NCI-H345 treated with DMSO at 0.1 percent for 48 hours (cell line): ENCODE measurements around the gene SGO2.
"Not testable (repeated sequence)": the region's sequence is repeated elsewhere in the genome, so short reads cannot be mapped to it uniquely, and the experiment has no call there.

ENCODE experiments used
- DNase-seq: peaks from one replicate; lab custom pipeline; 2025; ENCODE audit not compliant: unreplicated experiment; lab: John Stamatoyannopoulos, UW

SGO2 gene

DNA sequence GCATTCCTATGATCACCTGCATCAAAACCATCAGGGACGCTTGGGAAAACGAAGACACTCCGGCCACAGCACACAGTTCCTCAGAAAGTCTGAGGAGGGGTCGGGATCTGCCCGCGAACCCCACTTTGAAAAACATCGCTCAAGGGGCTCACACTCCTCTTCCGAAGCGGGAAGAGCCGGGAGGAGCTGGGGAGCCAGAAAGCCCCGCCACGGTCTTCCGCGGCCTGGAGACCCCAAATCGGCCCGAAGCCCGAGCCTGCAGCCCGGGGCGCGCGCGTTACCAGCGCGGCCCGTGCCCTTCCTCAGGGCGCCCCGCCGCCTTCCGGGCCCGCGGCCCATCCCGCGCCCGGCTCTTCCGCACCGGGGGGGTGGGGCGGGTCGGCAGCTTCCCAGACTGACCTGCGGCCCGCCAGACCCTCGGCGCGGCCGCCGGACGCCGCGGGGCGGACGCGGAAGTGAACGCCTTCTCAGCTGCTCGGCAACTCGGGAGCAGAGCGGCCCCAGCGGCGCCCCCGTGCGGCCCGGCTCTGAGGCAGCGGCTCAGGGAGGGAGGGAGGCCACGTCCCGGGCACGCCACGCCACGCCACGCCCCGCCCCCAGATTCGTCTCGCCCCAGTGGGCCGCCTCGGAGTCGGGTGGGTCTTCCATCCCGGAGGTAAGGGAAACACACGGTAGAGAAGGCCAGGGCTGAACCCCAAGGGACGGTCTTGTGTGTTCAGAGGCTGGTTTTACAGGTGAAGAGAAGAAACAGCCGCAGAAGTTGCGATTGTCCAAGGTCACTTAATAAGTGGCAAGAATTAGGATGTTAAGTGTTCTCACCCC lies 16.2 kb upstream of the SGO2 start, which contains the start of gene KCTD18:
Gene KCTD18 (minus strand): TSS at position 457 of the 822 bp plus-strand sequence. CDS start 3,052 bp downstream, outside the sequence.
- DNase-seq: peak; percentile 76

DNA sequence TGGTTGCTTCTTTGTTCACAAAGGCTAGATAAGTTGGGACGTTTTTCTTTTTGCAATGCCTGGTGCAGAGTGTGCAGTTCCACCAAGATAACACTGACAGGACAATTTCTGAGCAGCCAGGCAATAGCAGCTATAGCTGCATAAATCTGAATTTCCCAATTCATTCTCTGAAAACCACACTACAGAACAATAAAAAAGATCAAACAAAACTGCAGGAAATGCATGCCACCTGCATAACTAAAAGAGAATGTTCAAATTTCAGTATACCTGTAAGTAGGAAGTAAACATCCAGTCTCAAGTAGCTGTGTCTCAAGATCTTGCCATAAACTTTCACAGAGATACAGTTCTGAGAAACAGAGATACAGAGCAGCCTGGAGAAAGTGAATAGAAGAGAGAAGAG lies 10.9 kb upstream of the SGO2 start:
- DNase-seq: no peak

DNA sequence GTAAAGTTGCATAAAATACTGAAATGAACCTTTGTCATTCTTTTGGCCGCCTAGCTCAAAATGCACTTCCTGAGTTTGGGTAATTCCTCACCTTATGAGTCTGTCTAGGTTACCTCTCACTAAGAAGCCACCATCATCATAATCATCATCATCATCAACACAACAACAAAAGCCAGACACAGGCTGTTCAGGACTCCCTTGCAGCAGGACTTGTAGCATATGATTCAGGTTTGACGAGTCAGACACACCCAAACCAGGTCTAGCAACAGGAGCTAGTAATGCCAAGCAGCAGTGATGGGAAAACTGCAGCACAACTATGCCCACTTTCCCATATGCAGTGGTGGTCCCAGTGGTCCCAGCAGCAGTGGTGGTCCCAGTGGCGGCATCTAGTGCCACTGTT lies 2.8 kb upstream of the SGO2 start:
- DNase-seq: no peak

DNA sequence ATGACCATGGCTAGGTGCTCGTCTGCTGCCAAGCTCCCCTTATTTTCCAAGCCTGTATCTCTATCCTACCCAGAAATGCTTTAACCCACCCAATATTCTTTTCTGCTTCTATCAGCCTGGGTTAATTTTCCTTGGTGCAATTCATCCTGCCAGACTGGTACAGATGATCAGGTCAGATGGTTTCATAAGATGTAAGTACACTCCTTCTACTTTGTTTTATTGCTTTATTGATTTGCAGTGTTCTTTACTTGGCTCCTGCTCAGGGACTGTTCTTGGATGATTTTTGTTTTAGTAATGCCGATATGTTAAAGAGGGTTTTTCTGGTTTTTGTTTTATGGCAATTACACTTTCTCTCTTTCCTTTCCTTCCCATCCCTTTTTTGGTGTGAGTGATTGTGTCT lies 2.4 kb upstream of the SGO2 start:
- no peak for DNase-seq

DNA sequence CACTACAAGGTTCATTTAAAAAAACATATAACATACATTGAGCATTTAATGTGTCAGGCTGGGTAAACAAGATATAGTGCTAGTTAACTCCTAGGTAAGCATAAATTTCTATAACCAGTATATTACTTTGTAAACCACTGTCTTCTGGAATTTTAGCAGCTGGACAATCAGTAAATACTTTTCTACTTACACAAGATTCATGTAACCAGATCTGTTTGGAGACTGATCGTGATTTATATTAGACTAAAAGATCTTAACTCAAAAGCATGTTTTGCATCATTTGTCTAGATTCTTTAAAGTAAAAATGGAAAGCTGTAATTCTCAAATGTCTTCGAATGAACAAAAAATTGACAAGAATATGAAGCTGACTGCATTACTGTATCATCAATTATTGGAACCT lies 941 bp upstream of the SGO2 start:
- DNase-seq: no peak

DNA sequence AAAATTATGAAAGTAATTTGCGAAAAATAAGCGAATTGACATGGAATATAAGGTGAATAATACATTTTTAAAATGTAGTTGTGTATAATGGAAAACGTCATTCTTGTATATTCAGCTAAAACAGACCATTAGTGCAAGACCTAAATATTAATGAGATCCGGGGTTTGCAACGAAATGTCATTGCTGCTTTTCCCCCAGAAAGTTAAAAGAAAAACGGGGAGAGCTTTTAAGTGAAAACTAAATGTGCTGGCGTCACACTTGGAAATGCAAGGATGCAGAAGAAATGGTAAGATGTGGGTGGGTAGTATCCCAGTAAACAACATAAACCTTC lies 491 bp upstream of the SGO2 start:
- no peak for DNase-seq

DNA sequence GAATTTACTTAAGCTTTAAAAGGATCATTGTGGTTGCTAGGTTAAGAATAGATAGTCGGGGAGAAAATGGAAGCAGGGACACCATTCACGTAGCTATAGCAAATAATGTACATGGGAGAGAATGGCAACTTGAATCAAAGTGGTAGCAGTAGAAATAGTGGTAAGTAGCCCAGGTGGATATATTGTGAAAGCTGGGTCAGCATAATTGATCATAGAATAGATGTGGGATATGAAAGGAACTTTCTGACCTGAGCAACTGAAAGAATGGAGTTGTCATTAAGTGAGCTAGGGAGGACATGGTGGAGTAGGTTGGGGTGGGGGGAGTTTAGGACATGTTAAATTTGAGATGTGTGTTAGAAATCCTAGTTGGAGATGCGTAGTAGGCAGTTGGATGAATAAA lies 2.2 kb downstream of the SGO2 start:
- DNase-seq: no peak

DNA sequence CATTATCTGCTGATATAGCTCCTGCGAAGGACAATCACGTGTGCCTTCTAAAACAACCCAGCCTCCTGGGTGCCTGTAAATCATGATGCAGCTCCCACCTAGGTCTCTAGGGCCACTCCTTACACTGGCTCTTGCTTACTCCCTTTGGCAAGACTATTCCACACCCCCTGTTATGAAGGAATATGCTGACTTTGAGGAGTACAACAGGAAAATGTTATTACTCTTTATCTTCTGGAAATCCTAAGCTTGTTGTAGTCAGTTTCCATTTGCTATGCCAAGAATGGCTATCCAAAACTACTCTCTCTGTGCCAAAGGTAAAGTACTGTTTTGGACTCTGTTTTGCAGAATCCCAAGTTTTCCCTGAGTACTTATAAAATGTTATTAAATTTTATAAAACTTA lies 7.7 kb downstream of the SGO2 start:
- no peak for DNase-seq

DNA sequence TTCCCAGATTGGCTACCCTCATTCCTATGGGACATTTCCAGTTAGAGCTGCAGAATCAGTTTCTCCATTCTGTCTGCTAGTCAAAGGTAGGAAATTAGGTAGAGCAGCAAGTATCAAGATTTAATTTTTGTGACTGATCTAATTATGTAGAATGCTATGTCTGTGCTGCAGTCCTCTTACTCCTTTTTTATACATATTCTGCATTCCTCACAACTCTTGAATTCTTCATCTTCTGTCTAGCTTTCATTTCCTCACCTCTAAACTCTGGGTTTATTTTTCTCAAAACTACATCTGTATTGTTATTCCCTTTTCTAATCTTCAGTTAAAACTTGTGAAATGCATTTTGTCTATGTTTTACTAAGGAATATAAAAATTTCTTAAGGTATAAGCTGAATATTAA lies 8.6 kb downstream of the SGO2 start:
- DNase-seq: no peak

DNA sequence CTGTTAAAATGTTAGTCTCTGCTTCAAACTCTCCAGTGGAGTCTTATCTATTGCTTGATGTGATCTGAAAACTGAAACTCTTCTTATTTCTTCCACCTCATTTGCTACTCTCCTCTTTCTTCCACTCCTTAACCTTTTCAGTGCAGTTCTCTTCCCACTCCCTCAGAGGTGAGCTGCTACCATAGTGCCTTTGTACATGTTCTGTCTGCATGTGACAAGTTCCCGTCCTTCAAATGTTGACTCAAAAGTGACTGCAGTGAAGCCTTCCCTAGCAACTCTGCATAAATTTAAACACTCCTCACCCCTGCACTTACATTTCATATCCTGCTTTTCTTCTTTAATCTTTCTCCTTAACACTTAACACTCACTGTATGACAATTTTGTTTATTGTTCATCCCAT lies 12.1 kb downstream of the SGO2 start:
- no peak for DNase-seq

DNA sequence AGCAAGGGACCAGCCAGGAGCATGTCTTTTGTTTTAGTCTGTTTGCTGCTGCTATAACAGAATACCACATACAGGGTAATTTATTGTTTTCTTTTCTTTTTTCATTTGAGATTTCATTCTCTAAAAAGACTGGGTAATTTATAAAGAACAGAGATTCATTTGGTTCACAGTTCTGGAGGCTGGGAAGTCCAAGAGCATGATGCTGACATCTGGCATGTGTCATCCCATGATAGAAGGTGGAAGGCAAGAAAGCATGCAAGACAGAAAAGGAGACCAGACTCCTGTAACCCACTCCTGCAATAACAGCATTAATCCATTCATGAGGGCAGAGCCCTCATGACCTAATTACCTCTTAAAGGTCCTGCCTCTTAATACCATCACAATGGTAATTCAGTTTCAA lies 14.8 kb downstream of the SGO2 start:
- no peak for DNase-seq

DNA sequence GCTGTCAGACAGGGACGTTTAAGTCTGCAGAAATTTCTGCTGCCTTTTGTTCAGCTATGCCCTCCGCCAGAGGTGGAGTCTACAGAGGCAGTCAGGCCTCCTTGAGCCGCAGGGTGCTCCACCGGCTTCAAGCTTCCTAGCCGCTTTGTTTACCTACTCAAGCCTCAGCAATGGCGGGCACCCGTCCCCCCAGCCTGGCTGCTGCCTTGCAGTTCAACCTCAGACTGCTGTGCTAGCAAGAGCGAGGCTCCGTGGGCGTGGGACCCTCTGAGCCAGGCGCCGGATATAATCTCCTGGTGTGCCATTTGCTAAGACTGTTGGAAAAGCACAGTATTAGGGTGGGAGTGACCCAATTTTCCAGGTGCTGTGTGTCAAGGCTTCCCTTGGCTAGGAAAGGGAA lies 40.6 kb downstream of the SGO2 start:
- not testable (repeated sequence) for DNase-seq

DNA sequence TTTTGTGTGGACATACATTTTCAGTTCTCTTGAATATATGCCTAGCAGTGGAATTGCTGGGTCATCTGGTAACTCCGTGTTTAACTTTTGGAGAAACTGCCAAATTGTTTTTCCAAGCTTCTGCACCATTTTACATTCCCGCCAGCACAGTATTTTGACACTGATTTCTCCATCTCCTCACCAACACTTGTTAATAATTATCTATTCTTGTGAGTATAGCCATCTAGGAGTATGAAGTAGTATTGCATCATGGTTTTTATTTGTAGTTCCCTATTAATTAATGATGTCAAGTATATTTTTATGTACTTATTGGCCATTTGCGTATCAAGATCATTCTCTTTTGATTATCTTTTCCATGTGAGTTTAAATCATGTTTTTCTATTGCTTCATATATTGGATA lies 41.9 kb downstream of the SGO2 start:
- no peak for DNase-seq

DNA sequence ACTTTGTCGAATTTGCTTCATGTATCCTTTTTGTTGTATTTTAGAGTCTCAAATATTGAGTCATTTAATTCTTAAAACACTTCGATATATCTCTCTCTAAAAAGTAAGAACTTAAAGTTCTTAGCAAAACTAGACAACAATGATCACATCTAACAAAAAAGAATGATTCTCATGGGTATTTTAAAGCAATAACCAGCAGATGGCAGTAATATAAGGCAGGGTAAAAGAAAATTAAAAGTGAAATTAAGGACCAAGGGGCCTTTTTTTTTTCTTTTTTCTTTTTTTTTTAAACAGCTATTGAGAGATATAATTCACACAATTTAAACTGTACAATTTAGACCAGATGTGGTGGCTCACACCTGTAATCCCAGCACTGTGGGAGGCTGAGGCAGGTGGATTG lies 50.0 kb downstream of the SGO2 start:
- DNase-seq: no peak

DNA sequence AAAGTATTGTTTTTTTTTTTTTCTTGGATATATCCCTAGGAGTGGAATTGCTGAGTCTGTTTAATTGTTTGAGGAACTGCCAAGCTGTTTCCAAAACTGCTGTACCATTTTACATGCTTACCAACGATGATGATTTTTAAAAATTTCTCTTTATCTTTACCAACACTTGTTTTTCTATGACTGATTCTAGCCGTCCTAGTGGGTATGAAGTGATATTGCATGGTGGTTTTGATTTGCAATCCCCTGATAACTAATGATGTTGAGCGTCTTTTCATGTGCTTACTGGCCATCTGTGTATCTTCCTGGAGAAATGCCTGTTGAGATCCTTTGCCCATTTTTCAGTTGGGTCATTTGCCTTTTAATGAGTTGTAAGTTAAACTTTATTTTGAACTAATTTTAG lies 51.0 kb downstream of the SGO2 start:
- DNase-seq: no peak

DNA sequence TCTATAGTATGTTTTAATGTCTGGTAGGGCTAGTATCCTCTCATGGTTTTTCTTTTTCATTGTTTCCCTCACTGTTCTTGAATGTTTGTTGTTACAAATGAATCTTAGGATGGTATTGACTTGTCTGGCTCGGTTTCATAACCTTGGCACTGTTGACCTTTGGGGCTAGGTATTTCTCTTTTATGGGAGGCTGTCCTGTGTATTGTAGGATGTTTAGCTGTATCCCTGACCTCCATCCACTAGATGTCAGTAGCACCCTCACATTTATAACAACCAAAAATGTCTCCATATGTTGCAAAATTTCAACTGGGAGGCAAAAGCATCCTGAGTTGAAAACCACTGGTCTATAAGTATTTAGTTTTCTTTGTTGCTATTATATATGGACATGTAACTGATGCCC lies 52.8 kb downstream of the SGO2 start:
- no peak for DNase-seq

DNA sequence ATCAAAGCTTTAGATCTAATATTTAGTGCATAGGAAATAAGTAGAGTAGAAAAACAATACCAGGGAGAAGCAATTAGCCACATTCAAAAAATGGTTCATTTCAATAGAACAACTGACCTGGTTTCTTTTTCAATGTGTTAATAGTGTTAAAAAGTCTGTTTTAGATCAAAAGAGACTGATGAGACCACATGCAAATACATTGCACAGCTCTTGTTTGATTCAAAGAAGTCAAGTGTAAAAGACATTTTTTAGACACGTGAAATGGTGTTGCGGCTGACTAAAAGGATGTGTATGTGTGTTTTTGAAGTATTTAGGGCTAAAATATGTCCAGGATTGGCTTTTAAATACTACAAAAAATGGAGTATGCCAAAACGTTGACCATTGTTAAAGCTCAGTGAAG lies 58.6 kb downstream of the SGO2 start:
- no peak for DNase-seq

DNA sequence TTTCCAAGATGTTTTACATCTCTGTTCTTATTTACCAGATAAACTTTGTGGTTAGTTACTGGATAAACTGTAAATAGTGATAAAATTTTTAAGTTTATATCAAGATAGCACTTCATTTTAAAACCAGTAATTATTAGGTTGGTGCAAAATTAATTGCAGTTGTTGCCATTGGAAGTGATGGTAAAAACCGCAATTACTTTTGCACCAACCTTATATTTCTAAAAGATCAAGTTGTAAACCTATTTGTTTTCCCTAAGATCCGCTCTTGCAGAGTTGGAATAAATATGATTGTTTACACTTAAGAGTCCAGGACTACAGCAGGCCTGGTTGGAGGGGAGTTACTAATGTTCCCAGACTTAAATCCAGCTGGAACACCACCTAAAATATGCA lies 59.3 kb downstream of the SGO2 start:
- DNase-seq: no peak

DNA sequence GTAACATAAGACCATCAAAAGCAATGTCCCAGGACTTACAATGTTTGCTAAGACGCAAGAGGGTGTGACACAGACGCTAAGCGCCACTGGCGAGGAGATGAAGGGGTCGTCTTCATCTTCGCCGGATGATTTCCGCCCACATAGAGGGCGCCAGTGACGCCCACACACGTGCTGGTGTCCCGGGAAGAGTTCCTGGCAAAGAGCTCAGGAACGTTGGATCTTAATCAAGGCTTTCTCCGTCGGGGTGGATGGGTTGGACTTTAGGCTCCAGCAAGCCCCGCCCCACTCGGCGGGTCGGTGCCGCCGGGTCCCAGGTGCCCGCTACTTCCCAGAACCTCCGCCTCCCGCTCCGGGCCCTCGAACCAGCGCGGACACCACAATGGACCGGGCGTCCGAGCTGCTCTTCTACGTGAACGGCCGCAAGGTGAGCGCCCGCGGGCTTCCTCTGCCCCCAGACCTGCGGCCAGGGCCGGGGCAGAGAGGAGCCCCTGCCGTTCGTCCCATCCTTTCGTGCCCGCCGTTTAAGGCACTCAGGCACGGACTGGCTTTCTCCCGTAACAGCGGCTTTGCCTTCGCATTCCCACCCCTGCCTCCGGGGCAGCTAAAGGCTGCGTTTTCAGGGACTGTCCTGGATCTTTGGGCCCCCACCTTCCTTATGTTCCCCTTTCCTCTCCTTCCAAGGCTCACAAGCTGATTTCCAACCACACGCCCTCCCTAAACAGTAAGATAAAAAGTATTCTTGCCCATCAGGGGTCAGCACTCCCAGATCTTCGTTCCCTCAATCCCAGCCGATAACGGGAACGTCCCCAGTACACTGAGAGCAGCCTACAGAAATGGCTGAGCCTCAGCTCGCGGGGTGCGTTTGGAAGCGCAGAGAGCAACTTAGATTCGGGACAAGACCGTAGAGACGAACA lies 60.0 kb downstream of the SGO2 start, which contains the start of gene AOX1:
Gene AOX1 (plus strand): TSS at position 285 of the 914 bp plus-strand sequence. CDS start 95 bp downstream, at position 380.
- DNase-seq: peak; percentile 36

DNA sequence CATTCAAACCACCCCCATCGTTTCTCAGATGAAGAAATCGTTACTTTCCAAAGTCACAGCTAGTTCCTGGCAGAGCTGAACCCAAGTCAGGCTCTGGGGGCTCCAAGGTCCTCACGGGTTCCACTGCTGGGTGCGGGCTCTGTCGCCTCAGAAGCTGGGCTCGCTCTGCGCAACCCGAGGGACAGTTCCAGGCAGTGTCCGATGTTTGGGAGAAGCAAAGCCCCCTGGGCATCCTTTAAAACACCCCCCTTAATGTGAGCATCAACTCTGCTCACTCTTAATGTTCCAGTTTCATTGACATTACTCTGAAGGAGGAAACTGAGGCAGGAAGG lies 60.6 kb downstream of the SGO2 start:
- DNase-seq: no peak

DNA sequence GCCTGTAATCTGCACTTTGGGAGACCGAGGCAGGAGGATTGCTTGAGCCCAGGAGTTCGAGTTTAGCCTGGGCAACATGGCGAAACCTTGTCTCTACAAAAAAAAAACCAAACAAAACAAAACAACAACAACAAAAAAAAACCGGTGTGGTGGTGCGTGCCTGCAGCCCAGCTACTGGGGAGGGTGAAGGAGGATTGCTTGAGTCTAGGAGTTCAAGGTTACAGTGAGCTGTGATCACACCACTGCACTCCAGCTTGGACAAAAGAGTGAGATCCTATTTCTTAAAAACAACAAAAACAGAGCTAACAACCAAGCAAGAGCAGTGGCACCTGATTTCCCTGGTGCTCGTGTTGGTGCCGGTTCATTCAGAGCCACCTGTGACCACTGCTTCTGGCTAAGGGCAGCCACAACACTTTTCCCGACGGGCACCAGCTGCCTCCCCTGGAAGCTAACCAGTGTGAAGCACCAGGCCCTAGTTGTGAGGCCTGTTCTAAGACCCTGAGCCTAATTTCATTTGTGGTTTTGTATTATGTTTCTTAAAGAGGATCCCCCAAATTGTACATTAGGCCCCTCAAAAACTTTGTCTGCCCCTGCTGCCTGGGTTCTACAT lies 61.1 kb downstream of the SGO2 start:
- DNase-seq: no peak
